Epithelial cell of proximal tubule (primary cell): ENCODE measurements around the gene PLA2R1. TPM values are rescaled to one million over a fixed set of nuclear protein-coding genes. Genes with fewer than 3 reads are reported as not detected.

Experiments
- DNase-seq: peaks from one replicate; pipeline ENCODE4 v3.0.0-alpha.2; 2011; ENCODE audit warnings: low read depth
- H3K4me3 ChIP-seq: 2 replicates; pipeline ENCODE4 v1.5.1; 2011; ENCODE audit warnings: low read depth, mild to moderate bottlenecking, low read length
- total RNA-seq: library from RNA; depleted of rRNA; stranded (reverse); fragments of >200 nt; gene quantifications from 2 replicates; pipeline ENCODE4 v1.2.3, GENCODE V29; 2015
- TF ChIP-seq, protein P1 (sequence below): conservative IDR thresholded peaks from 2 replicates; pipeline ENCODE4 v1.5.1; 2012; ENCODE audit warnings: low read depth, mild to moderate bottlenecking, low read length

The PLA2R1 gene
- total RNA-seq, 1 donor from 2014 or later: 3.6 TPM

DNA sequence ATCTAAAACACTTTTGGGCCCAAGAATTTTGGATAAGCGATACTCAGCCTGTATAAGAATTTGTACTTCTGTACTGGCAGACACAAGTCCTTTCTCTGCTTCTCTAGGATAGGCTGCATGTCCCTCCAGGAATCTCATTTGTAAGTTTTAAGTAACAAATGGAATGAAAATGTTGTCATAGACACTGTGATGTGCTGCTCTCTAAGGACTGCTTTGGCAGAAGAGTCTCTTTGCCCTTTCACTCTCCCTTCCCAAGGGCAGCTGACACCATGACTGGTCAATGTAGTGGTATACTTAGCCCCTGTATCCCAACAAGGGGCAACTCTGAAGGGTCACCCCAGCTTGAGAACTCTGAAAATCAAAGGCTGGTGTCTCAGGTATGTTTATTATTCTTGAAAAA lies 27.3 kb downstream of the PLA2R1 start:
- TF ChIP-seq, protein P1, sequence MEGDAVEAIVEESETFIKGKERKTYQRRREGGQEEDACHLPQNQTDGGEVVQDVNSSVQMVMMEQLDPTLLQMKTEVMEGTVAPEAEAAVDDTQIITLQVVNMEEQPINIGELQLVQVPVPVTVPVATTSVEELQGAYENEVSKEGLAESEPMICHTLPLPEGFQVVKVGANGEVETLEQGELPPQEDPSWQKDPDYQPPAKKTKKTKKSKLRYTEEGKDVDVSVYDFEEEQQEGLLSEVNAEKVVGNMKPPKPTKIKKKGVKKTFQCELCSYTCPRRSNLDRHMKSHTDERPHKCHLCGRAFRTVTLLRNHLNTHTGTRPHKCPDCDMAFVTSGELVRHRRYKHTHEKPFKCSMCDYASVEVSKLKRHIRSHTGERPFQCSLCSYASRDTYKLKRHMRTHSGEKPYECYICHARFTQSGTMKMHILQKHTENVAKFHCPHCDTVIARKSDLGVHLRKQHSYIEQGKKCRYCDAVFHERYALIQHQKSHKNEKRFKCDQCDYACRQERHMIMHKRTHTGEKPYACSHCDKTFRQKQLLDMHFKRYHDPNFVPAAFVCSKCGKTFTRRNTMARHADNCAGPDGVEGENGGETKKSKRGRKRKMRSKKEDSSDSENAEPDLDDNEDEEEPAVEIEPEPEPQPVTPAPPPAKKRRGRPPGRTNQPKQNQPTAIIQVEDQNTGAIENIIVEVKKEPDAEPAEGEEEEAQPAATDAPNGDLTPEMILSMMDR: no peak
- no peak for DNase-seq
- H3K4me3 ChIP-seq: no peak overlapping the region

DNA sequence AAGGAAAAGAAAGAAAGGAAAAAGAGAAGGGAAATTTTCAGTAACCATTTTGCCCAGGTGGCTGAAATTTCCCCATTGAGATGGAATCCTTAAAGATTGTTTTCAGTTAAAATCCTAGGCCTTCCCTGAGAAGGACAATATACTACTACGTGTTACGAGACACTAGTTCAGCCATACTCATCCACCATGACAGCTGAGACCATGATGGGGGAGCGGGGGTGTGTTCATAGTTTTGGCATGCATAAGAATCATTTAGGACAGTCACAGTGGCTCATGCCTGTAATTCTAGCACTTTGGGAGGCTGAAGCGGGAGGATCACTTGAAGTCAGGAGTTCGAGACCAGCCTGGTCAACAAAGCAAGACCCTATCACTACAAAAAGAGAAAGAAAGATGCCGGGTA lies 28.0 kb downstream of the PLA2R1 start:
- H3K4me3 ChIP-seq: no peak overlapping the region
- DNase-seq: no peak
- TF ChIP-seq, protein P1: no peak

DNA sequence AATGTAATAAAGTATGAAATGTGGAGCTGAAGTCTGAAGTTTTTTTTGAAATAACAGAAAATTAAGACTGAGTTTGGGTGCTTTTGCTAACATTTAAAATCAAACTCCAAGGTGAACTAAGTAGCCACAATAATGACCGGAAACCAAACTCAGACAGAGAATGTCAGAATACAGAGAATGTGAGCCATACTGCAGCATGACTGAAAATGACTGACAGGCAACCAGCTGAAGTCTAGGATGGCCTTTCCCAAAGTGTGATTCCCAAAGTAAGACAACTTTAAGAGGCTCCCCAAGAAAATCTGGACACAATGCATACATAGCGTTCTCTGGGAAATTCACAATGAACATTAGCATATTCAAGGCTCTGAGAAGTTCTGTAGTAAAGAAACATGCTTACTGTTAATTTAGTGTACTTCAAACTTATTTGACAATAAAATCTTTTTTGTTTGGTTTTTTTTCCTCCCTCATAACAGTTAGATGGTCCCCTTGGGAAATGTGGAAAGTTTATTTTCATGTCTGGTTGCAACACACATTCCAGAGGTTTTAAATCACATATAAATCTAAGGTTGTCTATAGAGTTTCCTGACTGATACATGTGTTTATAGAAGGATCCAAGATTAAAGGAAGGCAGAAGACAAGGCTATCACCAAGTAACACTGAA lies 28.6 kb downstream of the PLA2R1 start:
- H3K4me3 ChIP-seq: no peak overlapping the region
- TF ChIP-seq, protein P1: no peak
- DNase-seq: no peak

DNA sequence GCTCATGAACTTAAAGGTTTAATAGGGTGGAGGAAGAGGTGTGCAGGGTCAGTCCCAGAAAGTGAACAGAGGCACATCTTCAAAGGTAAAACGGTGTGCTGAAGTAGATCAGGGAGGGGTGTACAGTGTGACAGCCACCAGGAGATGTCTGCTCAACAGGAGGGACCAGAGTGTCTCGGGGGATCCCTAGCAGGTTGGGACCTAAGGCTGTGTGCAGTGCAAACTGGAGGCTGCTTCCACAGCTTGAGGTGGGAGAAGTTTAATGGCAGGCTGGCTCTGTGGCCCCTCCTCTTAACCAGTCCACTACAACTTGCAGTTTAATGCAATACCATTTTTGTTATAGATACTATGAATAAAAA lies 33.2 kb downstream of the PLA2R1 start:
- H3K4me3 ChIP-seq: no peak overlapping the region
- DNase-seq: no peak
- TF ChIP-seq, protein P1: no peak

DNA sequence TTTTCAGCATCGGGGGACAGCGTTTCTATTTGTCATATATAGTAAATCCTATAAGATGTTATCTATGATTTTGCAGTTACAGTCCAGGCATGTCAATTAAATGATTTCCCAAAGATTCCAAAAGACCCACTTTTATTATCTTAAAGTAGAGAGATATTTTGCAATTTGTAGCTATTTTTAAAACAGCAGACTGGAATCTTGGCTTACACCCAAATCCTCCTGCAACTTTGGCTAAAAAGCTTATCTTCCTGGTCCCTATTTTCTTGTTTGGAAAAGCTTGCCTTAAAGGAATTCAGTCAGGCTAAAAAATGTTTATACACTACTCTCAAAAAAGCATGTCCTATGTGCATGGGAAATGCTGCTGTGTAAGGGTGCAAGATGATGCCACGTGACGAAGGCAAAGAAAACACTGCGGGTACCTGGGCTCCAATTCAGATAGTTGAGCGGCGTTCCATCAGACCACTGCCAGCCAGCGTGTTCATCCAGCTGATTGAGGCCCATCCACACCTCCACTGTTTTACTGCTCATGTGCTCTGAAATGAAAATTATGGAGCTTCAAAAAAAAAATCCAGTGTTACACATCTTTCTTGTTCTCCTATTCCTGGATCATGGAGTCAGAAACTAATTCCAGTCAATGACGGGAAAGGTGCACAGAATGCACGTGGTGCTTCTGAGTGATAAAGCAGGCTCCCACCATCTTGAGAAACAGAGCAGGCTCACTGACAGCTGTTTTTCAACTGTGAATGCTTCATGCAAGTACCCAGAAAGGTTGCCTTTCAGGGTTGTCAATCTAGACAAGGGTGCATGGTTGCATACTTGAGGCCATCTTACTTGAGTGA lies 33.8 kb downstream of the PLA2R1 start:
- TF ChIP-seq, protein P1: no peak
- H3K4me3 ChIP-seq: no peak overlapping the region
- no peak for DNase-seq

DNA sequence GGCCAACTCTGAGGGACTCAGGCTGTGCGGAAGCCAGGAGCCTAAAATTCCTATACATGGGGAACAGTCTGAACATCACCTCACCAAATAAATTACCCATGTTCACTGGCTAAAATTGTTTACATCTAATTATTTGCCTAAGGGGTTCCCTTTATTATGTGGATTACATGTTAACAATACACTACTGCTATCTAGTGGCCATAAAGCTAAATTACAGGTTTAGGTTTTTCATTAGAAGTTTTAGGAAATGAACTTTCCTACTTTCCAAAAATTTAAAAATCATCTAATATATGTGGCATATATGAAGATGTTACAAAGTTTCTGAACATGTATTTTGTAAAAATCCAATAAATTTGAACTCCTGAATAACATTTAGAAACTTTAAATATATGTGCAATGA lies 40.3 kb downstream of the PLA2R1 start:
- no peak for DNase-seq
- no peak overlapping the region for H3K4me3 ChIP-seq
- TF ChIP-seq, protein P1: peak; percentile 28
